Measurements from ENCODE around the gene TTLL8.
"Not testable (repeated sequence)": the region's sequence is repeated elsewhere in the genome, so short reads cannot be mapped to it uniquely, and the experiment has no call there.

The TTLL8 gene

GRCh38 chr22:50058061-50058905 lies at the start of gene TTLL8:
Gene TTLL8 (minus strand): TSS chr22:50058298.
- DNase-seq = no peak

- no peak for DNase-seq
Measured at GRCh38 chr22:50107529-50107928, 49.4 kb upstream of the TTLL8 start.

DNA sequence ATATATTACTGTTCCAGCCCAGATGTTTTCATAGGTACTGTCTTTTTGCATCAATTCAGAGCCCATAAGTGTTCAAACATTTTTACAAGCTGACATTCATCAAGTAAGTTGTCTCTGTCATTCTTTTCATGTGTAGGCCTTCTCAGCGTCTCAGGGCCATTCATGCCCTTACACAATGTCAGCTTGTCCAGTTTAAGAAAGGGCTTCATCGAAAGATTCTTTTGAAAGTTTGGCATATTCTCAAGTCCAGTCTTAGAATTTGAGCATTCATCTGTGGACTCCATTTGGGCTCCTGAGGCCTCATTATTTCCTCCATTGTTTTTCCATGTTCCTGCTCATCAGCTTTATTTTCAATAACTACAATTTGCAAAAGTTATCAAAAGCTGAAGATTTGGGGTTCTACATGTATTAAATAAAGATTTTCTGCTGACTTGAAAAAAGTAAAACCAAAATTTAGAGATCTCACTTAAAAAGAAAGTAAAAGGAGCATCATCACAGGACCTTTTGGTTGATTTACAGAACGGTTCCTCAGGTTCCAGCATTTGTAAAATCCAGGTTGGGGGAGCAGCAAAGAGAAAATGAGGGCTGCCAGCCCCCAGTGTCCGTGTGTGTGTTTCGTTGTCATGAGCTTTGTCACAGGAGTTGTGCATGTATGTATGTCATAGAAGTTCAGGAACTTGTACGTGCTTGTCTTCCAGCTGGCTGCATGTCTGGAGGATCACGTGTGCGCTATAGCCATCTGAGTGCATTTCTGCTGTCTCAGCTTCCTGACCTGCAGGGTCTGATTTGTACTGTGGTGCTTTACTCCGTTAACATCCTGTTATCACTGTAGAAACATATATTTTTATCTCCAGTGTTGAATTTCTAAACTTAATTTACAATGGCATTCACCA lies 47.4 kb upstream of the TTLL8 start:
- DNase-seq = no peak

- DNase-seq = no peak
Measured at GRCh38 chr22:50104141-50104544, 46.0 kb upstream of the TTLL8 start.

GRCh38 chr22:50102946-50103345 lies 44.8 kb upstream of the TTLL8 start:
- DNase-seq = no peak

GRCh38 chr22:50101870-50102565 lies 43.9 kb upstream of the TTLL8 start:
- DNase-seq = no peak

DNA sequence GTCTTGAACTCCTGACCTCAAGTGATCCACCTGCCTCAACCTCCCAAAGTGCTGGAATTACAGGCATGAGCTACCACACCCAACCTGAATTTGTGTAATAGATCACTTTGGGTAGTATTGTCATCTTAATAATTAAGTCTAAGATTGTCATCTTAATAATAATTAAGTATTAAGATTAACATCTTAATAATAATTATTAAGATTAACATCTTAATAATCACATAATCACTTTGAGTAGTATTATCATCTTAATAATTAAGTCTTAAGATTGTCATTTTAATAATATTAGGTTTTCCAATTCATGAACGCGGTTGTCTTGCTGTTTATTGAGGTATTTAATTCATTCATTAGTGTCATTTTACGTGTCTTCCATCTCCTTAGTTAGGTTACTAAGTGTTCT lies 40.0 kb upstream of the TTLL8 start:
- no peak for DNase-seq

- no peak for DNase-seq
Measured at GRCh38 chr22:50092342-50092741, 34.2 kb upstream of the TTLL8 start.

DNA sequence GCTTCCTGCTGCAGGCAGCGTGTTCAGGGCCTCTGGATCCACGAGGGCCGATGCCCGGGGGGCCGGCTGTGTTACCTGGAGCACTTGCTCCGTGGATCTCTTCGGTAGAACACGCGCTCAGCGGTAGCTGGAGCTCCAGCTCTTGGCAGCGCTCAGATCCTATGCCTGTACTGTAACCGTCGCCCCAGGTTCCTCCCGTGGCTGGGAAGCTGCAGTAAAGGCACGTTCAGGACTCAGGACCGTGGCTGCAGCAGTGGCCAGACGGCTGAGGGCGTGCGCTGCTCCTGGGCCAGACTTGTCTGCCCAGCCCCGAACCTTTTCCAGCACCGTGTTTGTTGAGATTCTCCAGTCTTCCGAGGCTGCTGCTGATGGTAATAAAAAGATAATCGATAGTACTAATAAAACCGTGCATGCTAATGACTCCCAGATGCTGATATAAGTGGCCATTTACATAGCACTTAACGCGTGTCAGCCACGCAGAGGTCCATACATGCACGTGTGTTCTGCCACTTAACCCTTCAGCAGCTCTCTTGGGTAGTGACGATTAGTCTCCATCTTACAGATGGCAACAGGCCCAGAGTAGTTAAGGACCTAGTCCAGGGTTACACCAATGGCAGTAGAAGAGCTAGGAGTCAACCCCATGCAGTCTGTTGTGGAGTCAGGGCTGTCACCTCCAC lies 33.1 kb upstream of the TTLL8 start:
- no peak for DNase-seq

DNA sequence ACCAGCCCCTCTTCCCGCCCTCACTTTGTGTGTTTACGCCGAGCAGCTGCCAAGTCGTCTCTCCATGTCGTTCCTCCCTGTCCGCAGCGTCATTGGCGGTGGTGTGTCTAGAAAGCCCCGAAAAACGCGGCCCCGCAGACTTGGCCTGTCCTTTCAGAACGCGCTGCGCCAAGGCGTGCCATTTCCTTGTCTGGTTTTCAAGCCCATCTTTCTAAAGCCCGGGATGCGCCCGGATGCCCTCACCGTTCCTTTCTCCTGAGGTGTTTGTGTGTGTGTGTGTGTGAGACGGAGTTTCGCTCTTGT lies 32.3 kb upstream of the TTLL8 start:
- DNase-seq = no peak

DNA sequence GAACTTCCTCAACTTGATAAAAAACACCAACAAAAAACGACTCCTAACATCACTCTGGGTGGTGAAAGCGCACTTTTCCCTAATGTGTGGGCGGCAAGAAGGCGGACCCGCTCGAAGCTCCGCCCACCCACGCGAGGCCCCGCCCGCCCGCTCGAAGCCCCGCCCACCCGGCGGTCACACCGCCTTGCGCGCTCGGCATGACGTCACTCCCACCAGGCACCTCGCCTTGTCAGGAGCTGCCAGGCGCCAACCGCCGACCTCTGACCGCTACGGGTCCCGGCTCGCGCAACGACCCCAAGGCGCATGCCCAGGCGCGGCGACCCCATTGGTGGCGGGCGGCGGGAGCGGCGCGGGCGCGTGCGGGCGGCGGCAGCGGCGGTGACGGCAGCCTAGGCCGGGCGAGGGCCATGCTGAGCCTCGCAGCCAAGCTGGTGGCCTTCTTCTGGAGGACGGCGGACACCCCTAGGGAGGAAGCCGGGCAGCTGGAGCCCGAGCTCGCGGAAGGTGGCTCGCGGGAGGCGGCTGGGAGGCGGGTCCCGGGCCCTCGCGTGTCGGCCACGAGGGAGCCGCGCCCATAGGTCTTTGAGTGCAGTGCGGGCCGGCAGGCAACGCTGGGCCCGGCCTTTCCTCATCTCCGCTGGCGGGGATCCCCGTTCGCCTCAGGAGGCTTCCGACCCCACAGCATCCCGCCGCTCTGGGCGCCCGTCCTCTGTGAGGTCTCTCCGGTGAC lies 31.7 kb upstream of the TTLL8 start, which contains the start of gene MOV10L1:
Gene MOV10L1 (plus strand): TSS at position 325 of the 730 bp plus-strand sequence. CDS start 83 bp downstream, at position 408.
- no peak for DNase-seq

DNA sequence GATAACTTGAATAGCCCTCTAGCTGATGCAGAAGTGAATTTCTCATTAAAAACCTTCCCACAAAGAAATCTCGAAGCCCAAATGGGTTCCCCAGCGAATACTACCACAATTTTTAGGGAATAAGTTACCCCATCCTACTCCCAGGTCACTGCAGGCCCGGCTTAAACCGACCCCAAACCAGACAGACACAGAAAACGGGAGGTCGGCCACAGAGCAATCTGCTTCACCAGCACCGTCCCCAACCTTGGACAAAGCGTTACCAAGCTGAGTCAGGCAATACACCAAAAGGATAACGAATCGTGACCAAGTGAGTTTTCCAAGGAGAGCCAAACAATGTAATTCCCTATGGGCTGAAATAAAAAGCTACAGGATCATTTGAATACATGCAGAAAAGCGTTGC lies 31.1 kb upstream of the TTLL8 start:
- no peak for DNase-seq

DNA sequence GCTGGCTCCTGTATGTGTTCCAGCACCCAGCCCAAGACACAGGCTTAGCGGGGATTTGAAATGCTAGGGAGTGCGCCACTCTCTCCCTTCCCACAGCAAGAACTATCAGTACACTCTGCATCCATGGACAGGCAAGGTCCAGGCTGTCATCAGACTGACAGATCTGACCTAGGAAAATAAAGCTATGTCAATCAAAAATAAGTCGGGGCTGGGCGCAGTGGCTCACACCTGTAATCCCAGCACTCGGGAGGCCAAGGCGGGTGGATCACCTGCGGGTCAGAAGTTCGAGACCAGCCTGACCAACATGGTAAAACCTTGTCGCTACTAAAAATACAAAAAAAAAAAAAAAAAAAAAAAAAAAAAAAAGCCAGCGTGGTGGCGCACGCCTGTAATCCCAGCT lies 30.0 kb upstream of the TTLL8 start:
- DNase-seq = no peak

DNA sequence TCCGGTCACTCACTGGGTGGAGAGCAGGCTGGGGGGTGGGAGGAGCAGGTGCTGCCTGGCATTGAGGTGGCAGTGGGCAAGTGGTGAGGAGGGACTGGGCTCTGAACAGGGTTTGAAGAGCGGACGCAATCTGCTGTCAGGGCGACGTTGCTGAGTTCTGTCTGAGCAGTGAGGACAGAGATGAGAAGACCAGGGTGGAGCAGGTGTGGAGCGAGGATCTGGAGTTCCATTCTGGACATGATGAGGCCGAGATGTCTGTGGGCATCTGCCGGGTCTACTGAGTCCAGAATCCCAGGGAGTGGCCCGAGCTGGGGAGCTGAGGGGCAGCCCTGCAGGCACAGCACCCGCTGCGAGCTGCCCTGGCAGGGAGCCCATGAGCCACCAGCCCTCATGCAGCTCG lies 29.5 kb upstream of the TTLL8 start:
- no peak for DNase-seq

GRCh38 chr22:50086975-50087374 lies 28.9 kb upstream of the TTLL8 start:
- not testable (repeated sequence) for DNase-seq

- no peak for DNase-seq
Measured at GRCh38 chr22:50086526-50086925, 28.4 kb upstream of the TTLL8 start.

- DNase-seq = no peak
Measured at GRCh38 chr22:50085211-50085972, 27.3 kb upstream of the TTLL8 start, which contains the start of gene MLC1. Gene MLC1 (minus strand): TSS chr22:50085426. CDS start chr22:50084902, 524 bp downstream.

- no peak for DNase-seq
Measured at GRCh38 chr22:50084614-50085021, 26.5 kb upstream of the TTLL8 start.

GRCh38 chr22:50084080-50084477 lies 26.0 kb upstream of the TTLL8 start:
- no peak for DNase-seq

DNA sequence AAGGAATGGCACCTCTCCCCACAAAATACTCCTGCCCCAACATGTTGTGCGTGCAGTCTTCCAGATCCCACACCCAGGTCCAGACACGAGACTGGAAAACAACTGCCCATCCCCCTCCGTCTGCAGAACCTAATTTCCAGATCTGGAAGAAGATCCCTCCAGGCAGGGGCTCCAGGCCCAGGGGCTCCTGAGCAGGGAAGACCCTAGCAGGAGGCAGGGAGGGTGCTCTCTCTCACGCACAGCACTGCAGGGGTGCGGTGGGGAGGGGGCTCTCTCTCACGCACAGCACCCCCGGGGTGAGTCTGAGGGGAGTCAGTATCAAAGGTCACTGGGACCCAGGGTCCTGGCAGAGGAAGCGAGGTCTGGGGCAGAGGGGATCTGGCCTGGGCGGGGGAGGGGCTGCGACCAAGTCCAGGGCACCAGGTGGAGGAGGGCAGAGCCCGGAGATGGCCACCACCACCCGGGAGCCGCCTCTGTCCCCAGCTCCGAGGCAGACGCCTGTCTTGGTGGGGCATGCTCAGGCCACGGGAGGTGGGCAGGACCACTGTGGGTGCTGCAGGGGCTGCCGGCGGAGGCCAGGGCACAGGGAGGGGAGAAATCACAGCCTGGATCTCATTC lies 25.5 kb upstream of the TTLL8 start:
- no peak for DNase-seq
